Thyroid gland (tissue), 4 donors: ENCODE data around the gene SPAG5.

ENCODE experiments used
- POLR2A ChIP-seq, 2 donors: fragments of 450-650 bp; IDR thresholded peaks; one replicate each; pipeline ENCODE4 v1.6.1; 2017; ENCODE audit warnings: antibody characterized with exemption in 2 of 2, mild to moderate bottlenecking in 2 of 2, moderate library complexity in 1 of 2
- TF ChIP-seq, protein P1 (sequence below), 6 experiments: fragments of 200-600 bp in 3 of 6; fragments of 450-650 bp in 3 of 6; sonication (generic) in 3 of 6; IDR thresholded peaks; one replicate each; pipeline ENCODE4 v1.5.1; 2016 to 2019; ENCODE audit warnings: antibody characterized with exemption in 6 of 6, mild to moderate bottlenecking in 2 of 6, inconsistent platforms in 1 of 6, moderate library complexity in 1 of 6

DNA sequence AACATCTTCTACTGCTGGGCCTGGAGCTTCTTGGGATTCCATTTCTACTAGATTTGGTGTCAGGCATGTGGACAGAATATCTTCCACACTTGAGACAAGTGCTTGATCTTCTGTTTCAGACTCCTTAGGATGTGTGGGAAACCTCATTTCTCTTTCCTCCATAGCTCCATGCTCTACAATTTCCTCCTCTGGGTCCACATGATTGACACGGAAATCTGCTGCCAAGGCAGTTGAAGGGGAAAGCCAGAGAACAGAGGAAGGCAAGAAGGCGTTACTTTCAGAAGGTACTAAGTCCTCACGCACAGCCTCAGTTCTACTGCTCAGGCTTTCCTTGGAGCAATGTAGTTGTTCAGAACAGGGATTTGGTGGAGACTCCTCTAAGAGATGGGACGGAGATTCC lies 6.6 kb downstream of the SPAG5 start:
- TF ChIP-seq, protein P1, sequence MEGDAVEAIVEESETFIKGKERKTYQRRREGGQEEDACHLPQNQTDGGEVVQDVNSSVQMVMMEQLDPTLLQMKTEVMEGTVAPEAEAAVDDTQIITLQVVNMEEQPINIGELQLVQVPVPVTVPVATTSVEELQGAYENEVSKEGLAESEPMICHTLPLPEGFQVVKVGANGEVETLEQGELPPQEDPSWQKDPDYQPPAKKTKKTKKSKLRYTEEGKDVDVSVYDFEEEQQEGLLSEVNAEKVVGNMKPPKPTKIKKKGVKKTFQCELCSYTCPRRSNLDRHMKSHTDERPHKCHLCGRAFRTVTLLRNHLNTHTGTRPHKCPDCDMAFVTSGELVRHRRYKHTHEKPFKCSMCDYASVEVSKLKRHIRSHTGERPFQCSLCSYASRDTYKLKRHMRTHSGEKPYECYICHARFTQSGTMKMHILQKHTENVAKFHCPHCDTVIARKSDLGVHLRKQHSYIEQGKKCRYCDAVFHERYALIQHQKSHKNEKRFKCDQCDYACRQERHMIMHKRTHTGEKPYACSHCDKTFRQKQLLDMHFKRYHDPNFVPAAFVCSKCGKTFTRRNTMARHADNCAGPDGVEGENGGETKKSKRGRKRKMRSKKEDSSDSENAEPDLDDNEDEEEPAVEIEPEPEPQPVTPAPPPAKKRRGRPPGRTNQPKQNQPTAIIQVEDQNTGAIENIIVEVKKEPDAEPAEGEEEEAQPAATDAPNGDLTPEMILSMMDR (IDR thresholded peaks at IDR 0.05) = no peak
- TF ChIP-seq POLR2A (IDR thresholded peaks at IDR 0.05) = no peak
